ENCODE results near the gene METAP2.

- TF ChIP-seq, protein P1, sequence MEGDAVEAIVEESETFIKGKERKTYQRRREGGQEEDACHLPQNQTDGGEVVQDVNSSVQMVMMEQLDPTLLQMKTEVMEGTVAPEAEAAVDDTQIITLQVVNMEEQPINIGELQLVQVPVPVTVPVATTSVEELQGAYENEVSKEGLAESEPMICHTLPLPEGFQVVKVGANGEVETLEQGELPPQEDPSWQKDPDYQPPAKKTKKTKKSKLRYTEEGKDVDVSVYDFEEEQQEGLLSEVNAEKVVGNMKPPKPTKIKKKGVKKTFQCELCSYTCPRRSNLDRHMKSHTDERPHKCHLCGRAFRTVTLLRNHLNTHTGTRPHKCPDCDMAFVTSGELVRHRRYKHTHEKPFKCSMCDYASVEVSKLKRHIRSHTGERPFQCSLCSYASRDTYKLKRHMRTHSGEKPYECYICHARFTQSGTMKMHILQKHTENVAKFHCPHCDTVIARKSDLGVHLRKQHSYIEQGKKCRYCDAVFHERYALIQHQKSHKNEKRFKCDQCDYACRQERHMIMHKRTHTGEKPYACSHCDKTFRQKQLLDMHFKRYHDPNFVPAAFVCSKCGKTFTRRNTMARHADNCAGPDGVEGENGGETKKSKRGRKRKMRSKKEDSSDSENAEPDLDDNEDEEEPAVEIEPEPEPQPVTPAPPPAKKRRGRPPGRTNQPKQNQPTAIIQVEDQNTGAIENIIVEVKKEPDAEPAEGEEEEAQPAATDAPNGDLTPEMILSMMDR (IDR thresholded peaks at IDR 0.05): no peak
- TF ChIP-seq POLR2A (IDR thresholded peaks at IDR 0.05): no peak
Measured at GRCh38 chr12:95446506-95446900, 27.4 kb upstream of the METAP2 start.

Data from Peyer's patch (tissue), 4 donors.